Measurements from ENCODE around the gene ZNF778.

Gene ZNF778

GRCh38 chr16:89275837-89276720 is 58.6 kb downstream of the ZNF778 start:
- DNase-seq (ENCODE audit: low read depth in 2 of 2) = no peak

DNA sequence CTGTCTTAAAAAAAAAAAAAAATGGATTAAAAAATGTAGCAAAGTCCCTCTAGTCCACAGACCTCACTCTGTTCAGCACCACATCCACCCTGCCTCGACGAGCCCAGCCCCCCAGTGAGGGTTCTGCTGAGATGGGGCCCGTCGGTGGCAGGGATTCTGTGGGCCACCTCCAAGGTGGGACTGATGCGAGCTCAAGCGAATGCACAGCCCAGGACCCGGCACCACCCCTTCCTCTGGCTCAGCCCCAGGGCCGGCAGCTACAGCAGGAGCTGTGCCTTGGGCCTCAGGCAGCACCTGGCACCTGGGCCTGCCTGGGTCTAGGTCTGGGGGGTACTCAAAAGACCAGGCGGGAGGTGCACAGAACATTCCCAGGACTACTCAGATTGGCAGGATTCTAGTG is 59.5 kb downstream of the ZNF778 start:
- DNase-seq (ENCODE audit: low read depth in 2 of 2) = no peak

GRCh38 chr16:89277641-89278341 is 60.3 kb downstream of the ZNF778 start:
- DNase-seq (ENCODE audit: low read depth in 2 of 2) = no peak

GRCh38 chr16:89278441-89279240 is 61.1 kb downstream of the ZNF778 start:
- DNase-seq (ENCODE audit: low read depth in 2 of 2) = no peak

GRCh38 chr16:89279666-89280481 is 62.4 kb downstream of the ZNF778 start:
- no peak for DNase-seq (ENCODE audit: low read depth in 2 of 2)

DNA sequence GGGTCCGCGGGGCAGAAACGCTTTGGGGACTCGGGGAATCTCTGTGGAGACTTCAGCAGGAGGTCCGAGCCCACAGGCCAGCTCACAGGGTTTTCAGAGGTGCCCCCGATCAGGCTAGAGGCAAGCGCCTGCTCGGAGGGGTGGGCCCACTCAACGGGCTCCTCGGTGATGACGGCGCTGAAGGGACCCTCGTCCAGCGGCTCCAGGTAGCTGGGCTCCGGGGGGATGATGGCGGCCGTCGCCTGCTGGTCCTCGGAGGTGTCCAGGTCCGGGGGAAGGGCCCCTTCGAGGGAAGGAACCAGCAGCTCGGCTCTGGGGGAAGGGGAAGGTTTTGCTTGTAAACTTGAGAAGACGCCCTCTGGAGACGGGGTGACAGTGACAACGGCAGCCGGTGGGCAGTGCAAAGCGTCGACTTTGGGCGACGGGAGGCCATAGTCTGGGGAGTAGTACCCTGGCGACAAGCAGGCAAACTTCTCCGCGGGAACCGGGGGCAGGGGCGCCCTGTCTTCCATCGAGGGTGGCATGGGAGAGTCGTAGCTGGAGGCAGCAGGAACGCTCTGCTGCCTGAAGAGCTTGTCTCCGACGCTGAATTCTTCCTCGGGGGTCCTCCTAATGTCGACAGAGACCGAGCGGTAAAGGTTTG is 63.2 kb downstream of the ZNF778 start:
- DNase-seq (ENCODE audit: low read depth in 2 of 2) = no peak

DNA sequence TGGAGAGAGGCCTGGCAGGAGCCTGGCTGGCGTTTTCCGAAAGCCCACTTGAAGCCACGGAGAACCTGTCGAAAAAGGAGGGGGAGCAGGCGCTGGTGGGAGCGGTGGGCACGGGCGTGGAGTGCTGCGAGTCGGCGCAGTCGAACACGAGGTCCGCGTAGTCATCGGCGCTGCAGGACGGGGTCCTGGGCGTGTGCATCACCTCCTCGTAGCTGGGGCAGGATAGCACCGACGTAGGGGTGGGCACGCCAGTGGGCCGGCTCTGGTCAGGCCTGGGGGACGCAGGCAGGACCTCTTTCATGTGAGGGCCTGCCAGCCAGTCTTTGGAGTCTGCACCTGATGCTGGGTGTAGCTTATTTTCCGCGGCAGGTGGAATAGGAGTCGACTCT is 63.7 kb downstream of the ZNF778 start:
- no peak for DNase-seq (ENCODE audit: low read depth in 2 of 2)

DNA sequence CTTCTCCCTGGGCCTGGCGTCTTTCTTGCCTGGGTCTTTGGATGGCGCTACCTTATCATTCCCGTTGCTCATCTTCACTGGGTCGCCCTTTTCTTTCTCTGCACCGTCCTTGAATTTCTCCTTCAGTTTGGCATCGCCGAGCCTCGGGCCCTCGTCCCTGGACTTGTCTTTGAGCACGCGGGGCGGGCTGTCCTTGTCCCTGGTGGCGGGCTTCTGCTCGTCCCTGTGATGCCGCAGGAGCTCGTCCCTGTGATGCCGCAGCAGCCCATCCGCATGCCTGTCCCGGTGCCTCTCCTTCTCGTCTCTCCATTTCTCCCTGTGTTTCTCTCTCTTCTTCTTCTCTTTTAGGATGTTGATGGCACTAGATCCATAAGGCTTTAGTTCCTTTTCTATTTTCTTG is 64.3 kb downstream of the ZNF778 start:
- no peak for DNase-seq (ENCODE audit: low read depth in 2 of 2)

GRCh38 chr16:89282523-89282922 is 65.0 kb downstream of the ZNF778 start:
- no peak for DNase-seq (ENCODE audit: low read depth in 2 of 2)

- no peak for DNase-seq (ENCODE audit: low read depth in 2 of 2)
Observed at GRCh38 chr16:89283449-89283848, 65.9 kb downstream of the ZNF778 start.

GRCh38 chr16:89285381-89285780 is 67.9 kb downstream of the ZNF778 start:
- no peak for DNase-seq (ENCODE audit: low read depth in 2 of 2)

- no peak for DNase-seq (ENCODE audit: low read depth in 2 of 2)
Observed at GRCh38 chr16:89286096-89286495, 68.6 kb downstream of the ZNF778 start.

Data from stimulated activated CD8-positive, alpha-beta memory T cell treated with anti-CD3 and anti-CD28 coated beads, Interleukin-2, amount 100 ng/mL, for 1 hour (primary cell).